ENCODE data around the gene SPATS2L.
A peak's percentile ranks its signal among the peaks of the same experiment; 100 is the strongest.

SPATS2L gene

GRCh38 chr2:200496696-200497095, 190.2 kb downstream of the SPATS2L start:
- DNase-seq (ENCODE audit: low read depth in 1 of 2, low spot score in 1 of 2) = no peak

GRCh38 chr2:200498402-200499162, 192.1 kb downstream of the SPATS2L start:
- DNase-seq (ENCODE audit: low read depth in 1 of 2, low spot score in 1 of 2) = no peak

DNA sequence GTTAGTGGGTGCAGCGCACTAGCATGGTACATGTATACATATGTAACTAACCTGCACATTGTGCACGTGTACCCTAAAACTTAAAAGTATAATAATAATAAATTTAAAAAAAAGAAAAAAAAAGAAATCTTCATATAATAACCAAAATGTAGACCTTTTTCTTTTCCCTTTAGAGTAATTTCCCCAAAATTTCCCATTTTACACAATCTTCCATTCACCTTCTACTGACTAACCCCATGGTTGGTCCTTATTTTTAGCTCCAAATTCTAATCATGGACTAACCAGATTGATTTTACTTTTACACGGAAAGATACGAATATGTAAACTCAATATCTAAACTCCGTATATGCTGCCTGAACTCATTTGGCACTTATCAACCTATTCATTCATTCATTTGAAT, 195.7 kb downstream of the SPATS2L start:
- DNase-seq (ENCODE audit: low read depth in 1 of 2, low spot score in 1 of 2) = no peak

DNA sequence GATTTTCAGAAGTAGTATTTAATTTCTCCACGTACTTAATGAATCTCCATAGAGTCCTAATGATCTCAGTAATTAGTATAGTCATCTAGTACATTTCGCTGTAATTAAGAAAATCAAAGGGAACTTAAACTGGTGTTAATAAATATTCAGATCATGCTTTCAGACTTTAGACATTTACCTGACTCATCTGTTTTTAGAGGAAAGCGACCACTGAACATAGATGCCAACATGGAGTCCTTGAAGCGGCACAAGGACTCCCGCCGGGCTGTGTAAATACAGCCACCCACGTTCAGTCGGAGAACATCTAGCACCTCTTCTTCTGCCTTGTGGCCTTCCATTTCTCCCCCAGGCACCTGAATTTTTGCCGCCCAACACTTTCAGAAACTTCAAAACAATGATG, 200.2 kb downstream of the SPATS2L start:
- no peak for DNase-seq (ENCODE audit: low read depth in 1 of 2, low spot score in 1 of 2)

GRCh38 chr2:200507179-200507578, 200.7 kb downstream of the SPATS2L start:
- DNase-seq (ENCODE audit: low read depth in 1 of 2, low spot score in 1 of 2) = no peak

DNA sequence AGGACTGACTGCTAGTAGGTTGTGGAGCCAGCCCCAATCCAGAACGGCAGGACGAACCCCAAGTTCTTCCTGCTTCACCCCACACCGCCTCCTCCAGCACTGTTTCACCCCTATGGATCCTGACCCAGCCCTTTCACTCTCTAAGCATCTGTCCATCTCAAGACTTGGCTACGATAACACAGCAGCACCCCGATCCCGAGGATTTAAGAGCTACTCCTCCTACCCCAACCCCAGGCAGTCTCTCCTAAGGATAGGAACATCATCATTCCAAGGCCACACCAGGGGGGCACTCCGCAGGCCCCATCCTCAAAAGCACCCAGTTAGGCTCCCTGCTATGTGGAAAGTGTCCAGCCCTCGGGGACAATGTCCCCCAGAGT, 202.7 kb downstream of the SPATS2L start:
- DNase-seq (ENCODE audit: low read depth in 1 of 2, low spot score in 1 of 2) = no peak

GRCh38 chr2:200509612-200510433, 203.3 kb downstream of the SPATS2L start, which contains the start of gene KCTD18:
Gene KCTD18 (minus strand): TSS chr2:200510068. CDS start chr2:200507016, 3,052 bp downstream.
- DNase-seq (ENCODE audit: low read depth in 1 of 2, low spot score in 1 of 2) = peak; percentile 85 to 87

- DNase-seq (ENCODE audit: low read depth in 1 of 2, low spot score in 1 of 2) = no peak
Measured at GRCh38 chr2:200515155-200515554, 208.7 kb downstream of the SPATS2L start.

GRCh38 chr2:200523158-200523557, 216.7 kb downstream of the SPATS2L start:
- DNase-seq (ENCODE audit: low read depth in 1 of 2, low spot score in 1 of 2) = no peak

DNA sequence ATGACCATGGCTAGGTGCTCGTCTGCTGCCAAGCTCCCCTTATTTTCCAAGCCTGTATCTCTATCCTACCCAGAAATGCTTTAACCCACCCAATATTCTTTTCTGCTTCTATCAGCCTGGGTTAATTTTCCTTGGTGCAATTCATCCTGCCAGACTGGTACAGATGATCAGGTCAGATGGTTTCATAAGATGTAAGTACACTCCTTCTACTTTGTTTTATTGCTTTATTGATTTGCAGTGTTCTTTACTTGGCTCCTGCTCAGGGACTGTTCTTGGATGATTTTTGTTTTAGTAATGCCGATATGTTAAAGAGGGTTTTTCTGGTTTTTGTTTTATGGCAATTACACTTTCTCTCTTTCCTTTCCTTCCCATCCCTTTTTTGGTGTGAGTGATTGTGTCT, 217.1 kb downstream of the SPATS2L start:
- no peak for DNase-seq (ENCODE audit: low read depth in 1 of 2, low spot score in 1 of 2)

GRCh38 chr2:200525066-200525465, 218.6 kb downstream of the SPATS2L start:
- no peak for DNase-seq (ENCODE audit: low read depth in 1 of 2, low spot score in 1 of 2)

- DNase-seq (ENCODE audit: low read depth in 1 of 2, low spot score in 1 of 2) = no peak
Measured at GRCh38 chr2:200525551-200525881, 219.0 kb downstream of the SPATS2L start.

GRCh38 chr2:200525882-200526651, 219.6 kb downstream of the SPATS2L start, which contains the start of gene SGO2:
Gene SGO2 (plus strand): TSS chr2:200526207. CDS start chr2:200532976, 6,769 bp downstream.
- DNase-seq (ENCODE audit: low read depth in 1 of 2, low spot score in 1 of 2) = peak; percentile 89 to 92

DNA sequence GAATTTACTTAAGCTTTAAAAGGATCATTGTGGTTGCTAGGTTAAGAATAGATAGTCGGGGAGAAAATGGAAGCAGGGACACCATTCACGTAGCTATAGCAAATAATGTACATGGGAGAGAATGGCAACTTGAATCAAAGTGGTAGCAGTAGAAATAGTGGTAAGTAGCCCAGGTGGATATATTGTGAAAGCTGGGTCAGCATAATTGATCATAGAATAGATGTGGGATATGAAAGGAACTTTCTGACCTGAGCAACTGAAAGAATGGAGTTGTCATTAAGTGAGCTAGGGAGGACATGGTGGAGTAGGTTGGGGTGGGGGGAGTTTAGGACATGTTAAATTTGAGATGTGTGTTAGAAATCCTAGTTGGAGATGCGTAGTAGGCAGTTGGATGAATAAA, 221.7 kb downstream of the SPATS2L start:
- no peak for DNase-seq (ENCODE audit: low read depth in 1 of 2, low spot score in 1 of 2)

Data from stimulated activated CD4-positive, alpha-beta T cell treated with anti-CD3 and anti-CD28 coated beads, Interleukin-15, amount 100 ng/mL, for 1 hour (primary cell).